GM18868 (cell line): ENCODE data around the gene EGR1.

Experiments
- ATAC-seq: cut with Tn5 transposase; IDR thresholded peaks from one replicate; pipeline ENCODE4 v1.9.1; 2021; ENCODE audit warnings: mild to moderate bottlenecking, moderate library complexity; ENCODE audit not compliant: unreplicated experiment

The EGR1 gene

DNA sequence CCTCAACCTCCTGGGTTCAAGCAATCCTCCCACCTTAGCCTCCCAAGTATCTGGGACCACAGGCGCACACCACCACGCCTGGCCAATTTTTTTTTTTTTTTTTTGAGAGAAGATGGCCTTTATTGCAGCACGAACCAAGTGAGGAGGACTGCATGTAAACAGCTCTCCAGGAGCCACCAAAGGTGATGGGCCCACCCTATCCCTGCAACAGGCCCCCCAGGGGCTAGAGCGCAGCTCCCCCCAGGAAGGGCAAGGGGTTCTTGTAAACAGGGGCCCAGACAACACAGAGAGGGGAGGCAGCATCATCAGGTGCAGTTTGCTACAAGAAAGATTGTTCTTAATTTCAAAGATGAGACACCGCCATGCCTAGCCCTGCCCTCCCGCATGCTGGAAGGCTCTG is 12.6 kb upstream of the EGR1 start:
- ATAC-seq: no peak

DNA sequence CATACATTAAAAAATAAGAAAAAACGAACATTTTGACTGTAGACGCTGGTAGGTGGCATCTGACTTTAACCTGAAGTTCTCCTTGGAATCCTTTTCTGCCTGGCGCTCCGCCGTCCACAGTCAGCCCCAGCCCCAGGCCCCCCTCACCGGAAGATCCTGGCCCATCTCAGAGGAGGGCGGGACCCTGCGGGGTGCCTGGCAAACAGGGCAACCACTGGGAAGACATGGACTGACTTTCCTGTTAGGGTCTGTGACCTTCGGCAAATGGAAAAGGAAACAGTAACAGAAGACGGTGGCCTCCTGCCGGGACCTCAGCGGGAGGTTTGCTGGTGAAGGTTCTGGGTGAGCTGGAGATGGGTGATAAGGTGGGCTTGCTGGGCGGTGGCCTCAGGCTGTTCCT is 11.7 kb upstream of the EGR1 start:
- ATAC-seq: no peak

DNA sequence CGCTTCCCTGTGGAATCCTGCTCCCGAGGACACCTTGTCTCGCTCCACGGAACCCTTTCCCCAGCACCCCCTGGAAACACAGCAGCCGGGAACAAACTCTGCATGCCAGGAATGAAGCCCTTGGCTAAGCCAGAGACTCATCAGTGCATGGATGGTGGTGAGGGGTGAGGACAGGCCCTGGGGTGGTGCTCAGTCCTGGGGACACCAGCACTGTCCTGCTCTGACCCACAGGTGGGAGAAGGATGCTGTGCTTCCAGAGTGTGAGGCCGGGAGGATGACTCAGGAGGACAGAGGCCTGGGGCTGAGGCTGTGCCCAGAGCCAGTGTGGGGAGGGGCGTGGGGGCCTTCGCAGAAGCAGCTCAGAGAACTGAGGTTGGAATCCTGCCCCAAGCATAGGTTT is 11.2 kb upstream of the EGR1 start:
- no peak for ATAC-seq

DNA sequence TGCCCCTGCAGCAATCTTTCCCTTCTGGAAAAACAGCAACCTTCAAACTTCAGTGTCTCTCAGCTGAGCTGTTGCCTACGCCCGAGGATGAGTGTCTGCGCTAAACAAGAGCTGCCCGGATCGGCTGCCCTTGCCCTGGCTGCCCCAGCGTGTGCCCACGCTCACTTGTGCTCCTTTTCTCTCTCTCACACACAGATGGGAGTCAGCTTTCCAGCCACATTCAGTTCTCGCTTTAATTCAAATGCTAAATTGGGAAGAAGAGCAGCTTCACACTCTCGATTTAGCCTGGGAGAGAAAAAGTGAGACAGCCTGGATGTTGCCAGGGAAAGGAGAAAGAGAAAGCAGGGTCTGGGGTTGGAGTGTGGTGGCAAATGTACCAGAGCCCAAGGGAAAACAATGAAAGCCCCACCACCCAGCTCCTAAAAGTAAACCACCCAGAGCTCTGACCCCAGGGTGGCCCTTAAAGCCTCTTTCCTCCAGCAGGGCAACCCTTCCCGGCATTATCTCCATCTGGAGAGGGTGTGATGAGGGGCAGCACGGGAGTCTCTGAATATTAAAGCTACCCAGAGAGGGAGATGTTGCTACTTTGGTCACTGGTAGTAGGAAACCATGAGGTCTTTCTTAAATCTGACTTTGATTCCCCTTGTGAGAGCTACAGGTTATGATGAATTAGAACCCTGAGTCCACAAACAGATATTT is 9.9 kb upstream of the EGR1 start:
- no peak for ATAC-seq

DNA sequence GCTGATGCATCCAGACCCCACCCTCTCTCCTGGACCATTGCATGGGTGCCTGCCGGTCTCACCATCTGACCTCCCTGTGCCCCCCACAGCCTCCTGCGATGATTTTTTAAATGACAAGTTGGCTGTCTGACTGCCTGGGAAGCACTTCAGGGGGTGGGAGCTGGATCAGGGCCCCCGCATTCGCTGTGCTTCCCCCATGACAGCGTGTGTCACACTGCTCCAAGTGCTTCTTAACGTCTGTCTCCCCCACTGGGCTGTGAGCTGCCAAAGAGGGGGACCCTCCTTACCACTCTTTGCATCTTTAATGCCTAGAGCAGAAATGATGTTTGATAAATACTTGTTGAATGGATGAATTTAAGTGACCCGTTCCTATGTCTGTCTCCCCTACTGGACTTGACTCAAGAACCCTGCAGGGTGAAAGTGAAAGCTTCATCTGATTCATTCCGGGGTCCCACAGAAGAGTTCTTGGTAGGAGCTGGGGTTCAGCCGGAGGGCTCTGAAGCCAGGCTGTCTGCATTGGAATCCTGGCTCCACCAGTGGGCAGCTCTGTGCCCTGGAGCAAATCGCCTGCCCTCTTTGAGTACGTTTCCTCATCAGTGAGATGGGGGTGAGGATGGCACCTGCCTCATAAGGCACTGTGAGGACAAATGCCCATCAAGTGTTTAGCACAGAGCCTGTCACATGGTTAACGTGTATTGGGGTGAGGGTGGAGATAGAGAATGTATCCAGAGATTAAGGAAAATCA is 7.6 kb upstream of the EGR1 start:
- no peak for ATAC-seq

DNA sequence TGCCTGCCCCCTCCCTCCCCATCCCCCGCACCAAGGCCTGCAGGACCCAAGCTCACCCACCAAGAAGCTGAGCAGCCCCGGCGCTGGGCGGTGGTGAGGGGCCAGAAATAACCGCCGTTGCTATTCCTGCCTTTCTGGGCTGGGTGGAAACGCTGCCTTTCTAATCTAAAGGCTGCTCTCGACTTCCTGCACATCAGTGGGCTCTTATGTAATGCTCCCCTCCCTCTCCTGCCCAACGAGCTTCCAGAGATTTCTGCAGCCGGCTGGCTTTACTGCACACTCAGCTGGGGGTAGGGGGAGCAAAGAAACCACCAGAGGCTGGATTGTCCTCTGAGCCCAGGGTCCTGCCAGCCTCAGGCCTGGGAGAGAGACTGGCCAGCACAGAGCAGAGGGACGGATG is 6.9 kb upstream of the EGR1 start:
- ATAC-seq: no peak

DNA sequence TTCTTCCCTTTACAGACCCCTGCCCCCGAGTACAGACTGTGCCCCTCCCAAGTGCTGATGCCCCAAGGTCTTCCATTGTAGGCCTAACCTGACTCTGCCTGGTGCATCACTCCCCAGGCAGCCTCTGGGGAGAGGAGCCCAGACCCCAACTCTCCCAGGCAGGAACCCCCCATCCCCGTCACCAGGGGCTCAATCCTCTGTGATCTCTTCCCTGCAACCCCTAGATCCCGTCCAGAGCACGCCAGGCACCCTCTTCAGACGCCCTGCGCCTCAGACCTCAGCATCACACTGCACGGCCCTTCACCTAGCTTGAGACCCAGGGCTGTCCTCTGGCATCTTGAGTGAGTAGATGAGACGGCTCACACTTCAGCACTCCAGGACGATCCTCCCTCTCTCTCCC is 6.4 kb upstream of the EGR1 start:
- ATAC-seq: no peak

DNA sequence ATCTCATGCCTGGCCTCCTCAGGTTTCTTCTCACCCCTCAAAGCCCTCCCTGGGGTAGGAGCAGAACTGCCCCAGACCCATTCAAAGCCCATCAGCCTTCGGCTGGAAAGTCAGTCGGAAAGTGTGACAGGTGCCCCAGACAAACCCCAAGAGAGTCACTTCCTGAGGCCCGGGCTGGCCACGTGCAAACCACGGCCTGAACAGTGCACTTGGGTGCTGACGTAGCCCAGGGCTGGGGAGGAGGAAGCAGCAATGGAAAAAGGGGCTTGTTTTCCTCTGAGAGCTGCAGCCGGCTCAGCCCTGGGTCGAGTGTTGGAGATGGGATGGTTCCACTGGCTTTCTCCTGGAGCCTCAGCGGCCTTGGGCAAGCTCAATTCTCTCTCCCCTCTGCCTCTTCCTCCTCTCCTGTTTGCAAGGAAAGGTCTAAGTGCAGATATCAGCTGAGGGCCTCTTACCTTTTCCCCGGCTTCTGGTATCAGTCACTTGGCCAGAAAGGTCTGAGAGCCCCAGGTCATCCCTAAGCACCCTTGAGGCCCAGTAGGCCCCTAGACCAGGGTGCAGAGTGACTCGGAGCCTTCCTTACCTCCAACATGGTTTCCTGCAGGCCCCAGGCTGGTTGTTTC is 5.9 kb upstream of the EGR1 start:
- no peak for ATAC-seq

DNA sequence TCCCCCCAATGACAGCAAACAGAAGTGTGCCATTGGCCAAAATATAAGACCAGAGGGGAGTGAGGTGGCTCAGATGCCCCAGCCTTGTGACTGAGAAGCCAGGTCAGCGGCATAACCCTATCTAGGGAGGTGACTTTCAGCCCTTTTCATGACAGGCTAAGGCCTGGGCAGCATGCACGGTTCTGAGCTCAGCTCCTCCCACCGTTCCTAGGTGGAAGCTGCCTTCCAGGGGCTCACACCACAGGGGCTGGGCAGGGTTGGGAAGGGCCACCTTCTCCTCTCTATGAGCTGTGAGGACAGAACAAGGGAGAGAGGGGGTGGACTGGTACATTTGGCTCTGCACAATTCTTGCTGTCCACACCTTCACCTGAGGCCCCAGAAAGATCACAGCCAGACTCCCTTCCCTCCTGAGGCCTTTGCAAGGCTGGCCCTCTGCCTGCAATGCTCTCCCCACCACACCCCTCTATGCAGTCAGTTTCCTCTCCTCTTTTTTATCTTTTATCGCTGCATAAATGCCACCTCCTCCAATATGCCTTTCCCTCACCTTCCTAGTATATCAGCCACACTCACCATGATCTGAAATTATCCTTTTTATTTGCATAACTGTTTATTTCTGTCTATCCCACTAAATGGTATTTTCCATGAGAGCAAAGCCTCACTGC is 5.1 kb upstream of the EGR1 start:
- no peak for ATAC-seq

DNA sequence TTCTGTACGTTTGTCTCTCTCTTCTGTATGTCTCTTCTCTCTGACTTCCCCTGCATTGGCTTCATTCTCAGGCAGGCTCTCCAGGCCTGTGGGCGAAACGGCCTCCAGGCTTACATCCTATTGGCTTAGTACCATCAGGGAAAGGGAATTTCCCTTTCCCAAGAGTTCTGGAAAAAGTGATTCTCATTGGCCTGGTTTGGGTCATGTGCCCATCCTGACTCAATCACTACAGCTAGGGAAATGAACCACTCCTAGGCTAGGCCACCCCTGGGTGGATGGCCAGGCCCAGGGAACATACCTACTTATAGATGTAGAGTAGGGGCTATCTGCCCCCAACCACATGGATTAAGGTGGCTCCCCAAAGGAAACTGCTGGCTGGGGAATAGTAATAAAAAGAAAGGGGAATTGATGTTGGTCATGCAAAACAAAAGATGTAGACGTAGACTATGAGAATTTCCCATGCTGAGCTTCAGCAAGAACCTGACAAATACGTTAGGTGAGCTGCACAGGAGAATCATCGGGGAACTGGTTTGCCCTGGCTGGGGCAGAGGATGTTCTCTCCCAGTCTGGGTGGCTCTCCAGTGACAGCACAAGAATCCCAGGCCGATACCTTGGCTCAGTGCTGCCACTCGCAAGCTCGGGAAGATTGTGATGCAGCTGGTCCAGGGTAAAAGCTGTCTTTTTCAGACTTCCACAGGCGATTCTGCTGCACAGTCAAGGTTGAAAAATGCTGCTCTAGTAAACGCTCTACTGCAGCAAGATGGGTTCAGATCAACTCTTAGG is 3.7 kb upstream of the EGR1 start:
- ATAC-seq: no peak

DNA sequence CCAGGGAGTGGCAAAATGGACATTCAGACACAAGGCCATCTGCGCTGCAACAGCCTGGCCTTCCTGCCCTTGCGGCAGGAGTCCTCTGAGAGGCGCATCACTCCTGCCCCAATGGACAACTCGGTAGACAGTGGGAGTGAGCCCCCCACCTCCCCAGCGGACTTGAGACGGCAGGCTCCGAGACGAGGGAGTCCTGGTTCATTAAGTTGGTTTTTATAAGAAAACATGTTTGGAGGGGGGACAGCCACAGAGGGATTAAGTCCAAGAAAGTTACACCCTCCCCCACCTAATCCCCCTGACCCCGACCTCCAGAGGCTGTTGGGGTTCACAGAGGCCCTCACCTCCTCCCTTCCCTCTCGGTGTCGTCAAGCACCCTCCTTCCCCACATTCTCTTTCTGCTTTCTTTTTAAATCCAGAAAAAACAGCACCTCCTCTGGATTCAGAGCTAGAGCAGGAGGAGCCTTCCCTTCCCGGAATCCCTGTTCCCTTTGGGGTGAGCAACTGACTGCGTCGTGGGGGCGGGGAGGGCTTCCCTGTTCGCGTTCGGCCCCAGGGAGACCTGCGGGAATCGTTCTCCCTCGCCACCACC is 1.8 kb upstream of the EGR1 start:
- ATAC-seq: no peak

DNA sequence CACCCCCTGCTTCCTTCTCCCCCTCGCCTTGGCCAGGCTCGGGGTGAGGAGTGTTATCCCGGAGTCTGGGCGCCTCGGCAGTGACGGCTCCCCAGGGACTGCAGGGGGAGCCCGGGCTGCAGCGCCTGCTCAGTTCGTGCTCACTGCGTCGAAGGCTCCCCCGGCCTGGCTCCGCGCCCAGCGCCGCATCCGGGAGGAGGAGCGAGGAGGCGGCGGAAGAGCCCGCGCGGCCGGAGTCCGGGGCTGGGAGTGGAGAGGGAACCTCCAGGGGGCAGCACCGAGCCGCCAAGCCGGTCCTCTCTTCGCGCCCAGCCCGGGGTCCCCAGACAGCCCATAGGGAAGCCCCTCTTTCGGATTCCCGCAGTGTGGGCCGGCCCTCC is 1.3 kb upstream of the EGR1 start:
- ATAC-seq: peak; percentile 49

DNA sequence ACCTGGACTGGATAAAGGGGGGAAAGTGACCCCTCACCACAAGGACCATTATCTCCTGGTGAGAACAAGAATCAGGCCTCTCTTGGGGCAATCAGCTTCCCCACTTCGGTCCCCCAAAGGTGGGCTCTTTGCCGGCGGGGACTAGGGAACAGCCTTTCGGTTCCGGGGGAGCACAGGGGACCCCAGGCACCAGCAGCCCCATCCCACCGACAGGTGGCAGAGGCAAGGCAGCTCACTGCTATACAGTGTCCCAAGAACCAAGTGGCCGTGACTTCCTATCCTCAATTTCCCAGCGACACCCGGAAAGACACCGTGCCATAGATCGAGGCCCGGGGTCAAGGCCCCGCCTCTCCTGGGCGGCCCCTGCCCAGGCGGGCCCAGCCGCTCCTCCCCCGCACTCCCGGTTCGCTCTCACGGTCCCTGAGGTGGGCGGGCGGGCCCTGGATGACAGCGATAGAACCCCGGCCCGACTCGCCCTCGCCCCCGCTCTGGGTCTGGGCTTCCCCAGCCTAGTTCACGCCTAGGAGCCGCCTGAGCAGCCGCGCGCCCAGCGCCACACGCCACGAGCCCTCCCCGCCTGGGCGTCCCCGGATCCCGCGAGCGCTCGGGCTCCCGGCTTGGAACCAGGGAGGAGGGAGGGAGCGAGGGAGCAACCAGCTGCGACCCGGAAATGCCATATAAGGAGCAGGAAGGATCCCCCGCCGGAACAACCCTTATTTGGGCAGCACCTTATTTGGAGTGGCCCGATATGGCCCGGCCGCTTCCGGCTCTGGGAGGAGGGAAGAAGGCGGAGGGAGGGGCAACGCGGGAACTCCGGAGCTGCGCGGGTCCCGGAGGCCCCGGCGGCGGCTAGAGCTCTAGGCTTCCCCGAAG is 655 bp upstream of the EGR1 start:
- peak; percentile 73 for ATAC-seq

DNA sequence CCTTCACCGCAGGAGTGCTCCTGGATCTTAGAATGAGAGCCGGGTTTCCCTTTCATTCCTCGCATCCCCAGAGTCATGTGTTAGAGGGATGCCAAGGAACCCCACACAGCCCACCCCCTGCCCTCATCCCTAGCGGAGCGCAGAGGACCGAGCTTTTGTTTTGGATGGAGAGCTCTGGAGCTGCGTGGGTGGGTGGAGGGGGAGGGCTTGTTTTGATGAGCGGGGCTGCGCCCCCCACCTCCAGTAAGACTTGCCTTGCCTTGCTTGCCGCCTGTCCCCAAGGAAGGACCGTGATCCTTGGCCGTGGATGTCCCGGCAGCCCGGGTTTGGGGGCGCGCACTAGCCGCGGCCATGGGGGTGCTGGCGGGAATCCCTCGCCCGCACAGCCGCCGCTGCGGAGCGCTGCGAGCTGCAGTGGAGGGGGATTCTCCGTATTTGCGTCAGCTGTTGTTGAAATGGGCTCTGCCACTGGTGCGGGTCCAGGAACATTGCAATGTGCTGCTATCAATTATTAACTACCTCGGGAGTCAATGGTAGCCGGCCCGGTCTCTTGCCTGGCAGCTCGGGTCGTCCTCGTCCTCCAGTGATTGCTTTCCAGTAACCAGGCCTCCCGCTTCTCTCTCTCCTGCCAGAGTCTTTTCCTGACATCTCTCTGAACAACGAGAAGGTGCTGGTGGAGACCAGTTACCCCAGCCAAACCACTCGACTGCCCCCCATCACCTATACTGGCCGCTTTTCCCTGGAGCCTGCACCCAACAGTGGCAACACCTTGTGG is 1.0 kb downstream of the EGR1 start:
- no peak for ATAC-seq

DNA sequence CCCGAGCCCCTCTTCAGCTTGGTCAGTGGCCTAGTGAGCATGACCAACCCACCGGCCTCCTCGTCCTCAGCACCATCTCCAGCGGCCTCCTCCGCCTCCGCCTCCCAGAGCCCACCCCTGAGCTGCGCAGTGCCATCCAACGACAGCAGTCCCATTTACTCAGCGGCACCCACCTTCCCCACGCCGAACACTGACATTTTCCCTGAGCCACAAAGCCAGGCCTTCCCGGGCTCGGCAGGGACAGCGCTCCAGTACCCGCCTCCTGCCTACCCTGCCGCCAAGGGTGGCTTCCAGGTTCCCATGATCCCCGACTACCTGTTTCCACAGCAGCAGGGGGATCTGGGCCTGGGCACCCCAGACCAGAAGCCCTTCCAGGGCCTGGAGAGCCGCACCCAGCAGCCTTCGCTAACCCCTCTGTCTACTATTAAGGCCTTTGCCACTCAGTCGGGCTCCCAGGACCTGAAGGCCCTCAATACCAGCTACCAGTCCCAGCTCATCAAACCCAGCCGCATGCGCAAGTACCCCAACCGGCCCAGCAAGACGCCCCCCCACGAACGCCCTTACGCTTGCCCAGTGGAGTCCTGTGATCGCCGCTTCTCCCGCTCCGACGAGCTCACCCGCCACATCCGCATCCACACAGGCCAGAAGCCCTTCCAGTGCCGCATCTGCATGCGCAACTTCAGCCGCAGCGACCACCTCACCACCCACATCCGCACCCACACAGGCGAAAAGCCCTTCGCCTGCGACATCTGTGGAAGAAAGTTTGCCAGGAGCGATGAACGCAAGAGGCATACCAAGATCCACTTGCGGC is 1.8 kb downstream of the EGR1 start:
- no peak for ATAC-seq

DNA sequence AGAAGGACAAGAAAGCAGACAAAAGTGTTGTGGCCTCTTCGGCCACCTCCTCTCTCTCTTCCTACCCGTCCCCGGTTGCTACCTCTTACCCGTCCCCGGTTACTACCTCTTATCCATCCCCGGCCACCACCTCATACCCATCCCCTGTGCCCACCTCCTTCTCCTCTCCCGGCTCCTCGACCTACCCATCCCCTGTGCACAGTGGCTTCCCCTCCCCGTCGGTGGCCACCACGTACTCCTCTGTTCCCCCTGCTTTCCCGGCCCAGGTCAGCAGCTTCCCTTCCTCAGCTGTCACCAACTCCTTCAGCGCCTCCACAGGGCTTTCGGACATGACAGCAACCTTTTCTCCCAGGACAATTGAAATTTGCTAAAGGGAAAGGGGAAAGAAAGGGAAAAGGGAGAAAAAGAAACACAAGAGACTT is 2.4 kb downstream of the EGR1 start:
- no peak for ATAC-seq

DNA sequence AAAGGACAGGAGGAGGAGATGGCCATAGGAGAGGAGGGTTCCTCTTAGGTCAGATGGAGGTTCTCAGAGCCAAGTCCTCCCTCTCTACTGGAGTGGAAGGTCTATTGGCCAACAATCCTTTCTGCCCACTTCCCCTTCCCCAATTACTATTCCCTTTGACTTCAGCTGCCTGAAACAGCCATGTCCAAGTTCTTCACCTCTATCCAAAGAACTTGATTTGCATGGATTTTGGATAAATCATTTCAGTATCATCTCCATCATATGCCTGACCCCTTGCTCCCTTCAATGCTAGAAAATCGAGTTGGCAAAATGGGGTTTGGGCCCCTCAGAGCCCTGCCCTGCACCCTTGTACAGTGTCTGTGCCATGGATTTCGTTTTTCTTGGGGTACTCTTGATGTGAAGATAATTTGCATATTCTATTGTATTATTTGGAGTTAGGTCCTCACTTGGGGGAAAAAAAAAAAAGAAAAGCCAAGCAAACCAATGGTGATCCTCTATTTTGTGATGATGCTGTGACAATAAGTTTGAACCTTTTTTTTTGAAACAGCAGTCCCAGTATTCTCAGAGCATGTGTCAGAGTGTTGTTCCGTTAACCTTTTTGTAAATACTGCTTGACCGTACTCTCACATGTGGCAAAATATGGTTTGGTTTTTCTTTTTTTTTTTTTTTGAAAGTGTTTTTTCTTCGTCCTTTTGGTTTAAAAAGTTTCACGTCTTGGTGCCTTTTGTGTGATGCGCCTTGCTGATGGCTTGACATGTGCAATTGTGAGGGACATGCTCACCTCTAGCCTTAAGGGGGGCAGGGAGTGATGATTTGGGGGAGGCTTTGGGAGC is 3.1 kb downstream of the EGR1 start:
- no peak for ATAC-seq
